Mesenchymal stem cell (in vitro differentiated cells and primary cell): ENCODE results near the gene DCDC2.
"Not testable (repeated sequence)": the region's sequence is repeated elsewhere in the genome, so short reads cannot be mapped to it uniquely, and the experiment has no call there.

Experiments used
- DNase-seq: peaks from one replicate; pipeline ENCODE4 v3.0.0-alpha.2; 2013
- H2AFZ ChIP-seq: one replicate; pipeline ENCODE4 v1.6.1; 2013; ENCODE audit warnings: low read depth, mild to moderate bottlenecking, control low read depth, inconsistent platforms, low read length, moderate library complexity
- H2AK5ac ChIP-seq: 2 replicates; pipeline ENCODE4 v1.6.1; 2013; ENCODE audit warnings: low read length, moderate library complexity, mild to moderate bottlenecking, inconsistent platforms; ENCODE audit not compliant: severe bottlenecking
- H2BK120ac ChIP-seq: one replicate; pipeline ENCODE4 v1.6.1; 2013; ENCODE audit warnings: low read depth, mild to moderate bottlenecking, inconsistent platforms, low read length, moderate library complexity
- H2BK12ac ChIP-seq, 2 experiments: one replicate each; pipeline ENCODE4 v1.6.1; 2013; ENCODE audit warnings: inconsistent platforms in 2 of 2, low read length in 2 of 2, mild to moderate bottlenecking in 2 of 2, moderate library complexity in 2 of 2, control low read depth in 1 of 2
- H2BK15ac ChIP-seq: one replicate; pipeline ENCODE4 v1.6.1; 2013; ENCODE audit warnings: mild to moderate bottlenecking, low read depth, inconsistent platforms; ENCODE audit not compliant: poor library complexity, severe bottlenecking
- H2BK5ac ChIP-seq: 2 replicates; pipeline ENCODE4 v1.6.1; 2013; ENCODE audit warnings: low read depth, mild to moderate bottlenecking, low read length, control low read depth, inconsistent platforms; ENCODE audit not compliant: poor library complexity, severe bottlenecking
- H3K14ac ChIP-seq, 2 experiments: one replicate each; pipeline ENCODE4 v1.6.1; 2013; ENCODE audit warnings: inconsistent platforms in 2 of 2, low read length in 2 of 2, control low read depth in 1 of 2, mild to moderate bottlenecking in 1 of 2, moderate library complexity in 1 of 2
- H3K18ac ChIP-seq, 2 experiments: one replicate each; pipeline ENCODE4 v1.6.1; 2013; ENCODE audit warnings: inconsistent platforms in 2 of 2, low read length in 2 of 2, control low read depth in 1 of 2, low read depth in 1 of 2, mild to moderate bottlenecking in 1 of 2
- H3K23ac ChIP-seq, 2 experiments: one replicate each; pipeline ENCODE4 v1.6.1; 2013; ENCODE audit warnings: inconsistent platforms in 2 of 2, low read length in 2 of 2, mild to moderate bottlenecking in 2 of 2, moderate library complexity in 2 of 2, control low read depth in 1 of 2
- H3K27ac ChIP-seq: 2 replicates; pipeline ENCODE4 v1.5.1; 2013; ENCODE audit warnings: mild to moderate bottlenecking, moderate library complexity, low read length, control low read depth, inconsistent platforms; ENCODE audit not compliant: poor library complexity, severe bottlenecking
- H3K27me3 ChIP-seq, 2 experiments: 2 replicates each; pipeline versions ENCODE4 v1.6.1 to v1.7.0; 2013; ENCODE audit warnings: low read length in 2 of 2, mild to moderate bottlenecking in 2 of 2, moderate library complexity in 2 of 2, control low read depth in 1 of 2, inconsistent platforms in 1 of 2; ENCODE audit not compliant: control insufficient read depth in 1 of 2, insufficient read depth in 1 of 2
- H3K36me3 ChIP-seq, 2 experiments: 2 replicates each; pipeline versions ENCODE4 v1.6.1 to v1.7.0; 2013; ENCODE audit warnings: low read length in 2 of 2, control low read depth in 1 of 2, inconsistent platforms in 1 of 2, low read depth in 1 of 2, mild to moderate bottlenecking in 1 of 2; ENCODE audit not compliant: insufficient read depth in 2 of 2, control insufficient read depth in 1 of 2
- H3K4ac ChIP-seq, 2 experiments: one replicate each; pipeline ENCODE4 v1.6.1; 2013; ENCODE audit warnings: inconsistent platforms in 2 of 2, low read length in 2 of 2, mild to moderate bottlenecking in 2 of 2, moderate library complexity in 2 of 2, control low read depth in 1 of 2, low read depth in 1 of 2
- H3K4me1 ChIP-seq: 2 replicates; pipeline ENCODE4 v1.6.1; 2013; ENCODE audit warnings: low read depth, low read length, control low read depth; ENCODE audit not compliant: control insufficient read depth, insufficient read depth
- H3K4me2 ChIP-seq: 2 replicates; pipeline ENCODE4 v1.6.1; 2013; ENCODE audit warnings: low read length, mild to moderate bottlenecking, inconsistent platforms; ENCODE audit not compliant: poor library complexity, severe bottlenecking
- H3K4me3 ChIP-seq, 2 experiments: 2 replicates each; pipeline versions ENCODE4 v1.5.1 to v1.7.0; 2013; ENCODE audit warnings: low read length in 2 of 2, mild to moderate bottlenecking in 2 of 2, control low read depth in 1 of 2, low read depth in 1 of 2; ENCODE audit not compliant: insufficient read depth in 1 of 2
- H3K79me1 ChIP-seq: replicated peaks from 2 replicates; pipeline ENCODE4 v1.6.1; 2013; ENCODE audit warnings: mild to moderate bottlenecking, control low read depth, low read length, inconsistent platforms; ENCODE audit not compliant: poor library complexity, severe bottlenecking
- H3K9ac ChIP-seq: 2 replicates; pipeline ENCODE4 v1.7.0; 2013; ENCODE audit warnings: mild to moderate bottlenecking, low read length, moderate library complexity
- H3K9me3 ChIP-seq: 2 replicates; pipeline ENCODE4 v1.7.0; 2013; ENCODE audit warnings: mild to moderate bottlenecking, low read length; ENCODE audit not compliant: control insufficient read depth
- H4K8ac ChIP-seq: one replicate; pipeline ENCODE4 v1.6.1; 2013; ENCODE audit warnings: inconsistent platforms, mild to moderate bottlenecking, low read length, moderate library complexity
- H4K91ac ChIP-seq: one replicate; pipeline ENCODE4 v1.6.1; 2013; ENCODE audit warnings: mild to moderate bottlenecking, low read length, inconsistent platforms
- WGBS: methylation state at CpG from one replicate; pipeline ENCODE4 v1.1.7; 2013; ENCODE audit warnings: mixed read lengths; 5-methylcytosine and 5-hydroxymethylcytosine counted together

Gene DCDC2

GRCh38 chr6:24384369-24385130, 26.7 kb upstream of the DCDC2 start:
- H3K23ac ChIP-seq, H2AFZ ChIP-seq, DNase-seq, H2BK12ac ChIP-seq, H2BK15ac ChIP-seq, H3K9ac ChIP-seq, H4K91ac ChIP-seq, H3K14ac ChIP-seq, H3K4me2 ChIP-seq, H3K4me1 ChIP-seq, H3K18ac ChIP-seq, H3K4ac ChIP-seq, H2BK120ac ChIP-seq, H3K27me3 ChIP-seq, H3K79me1 ChIP-seq, H3K4me3 ChIP-seq, H3K36me3 ChIP-seq, H3K9me3 ChIP-seq, H4K8ac ChIP-seq: not testable (repeated sequence)
- Histone ChIP-seq H2AK5ac (peak overlapping the region; percentile 53), H3K27ac (peak overlapping the region; percentile 57), H2BK5ac (peak overlapping the region; percentile 96)
- WGBS = 92% methylated on average over 5 of the region's 5 CpGs

- not testable (repeated sequence) for H3K36me3 ChIP-seq, H3K4me2 ChIP-seq, H4K91ac ChIP-seq, H4K8ac ChIP-seq, H2BK12ac ChIP-seq, H3K79me1 ChIP-seq, H3K4me3 ChIP-seq, DNase-seq, H3K9ac ChIP-seq, H2BK15ac ChIP-seq, H3K9me3 ChIP-seq, H3K23ac ChIP-seq, H3K14ac ChIP-seq, H2BK120ac ChIP-seq, H3K4ac ChIP-seq, H2AFZ ChIP-seq, H3K27me3 ChIP-seq, H3K18ac ChIP-seq, H2AK5ac ChIP-seq, H3K4me1 ChIP-seq
- peak overlapping the region; percentile 96 for H2BK5ac ChIP-seq
- H3K27ac ChIP-seq = peak overlapping the region; percentile 93
- WGBS = 93% methylated on average over 7 of the region's 9 CpGs
These were observed 25.1 kb upstream of the DCDC2 start for GRCh38 chr6:24382891-24383494.

- Histone ChIP-seq H2BK120ac (no peak overlapping the region), H3K9ac (no peak overlapping the region), H3K36me3 (no peaks in the 10 kb centered on the region), H4K8ac (no peak overlapping the region), H2AFZ (no peak overlapping the region), H3K14ac (no peak overlapping the region), H2BK5ac (no peak overlapping the region), H4K91ac (no peak overlapping the region), H3K27ac (peak overlapping the region; percentile 93), H3K79me1 (peaks cover 3% of the 10 kb centered on the region), H2BK12ac (no peak overlapping the region), H3K9me3 (no peaks in the 10 kb centered on the region), H3K4ac (no peak overlapping the region), H3K27me3 (no peaks in the 10 kb centered on the region), H3K23ac (no peak overlapping the region), H2BK15ac (no peak overlapping the region), H3K4me1 (peaks cover 5% of the 10 kb centered on the region), H3K18ac (no peak overlapping the region), H3K4me2 (no peak overlapping the region), H3K4me3 (no peak overlapping the region), H2AK5ac (no peak overlapping the region)
- no CpG with 5 or more reads among the region's 1 CpG for WGBS
- no peak for DNase-seq
These were observed 24.3 kb upstream of the DCDC2 start for GRCh38 chr6:24382220-24382540.

- Histone ChIP-seq H2AFZ (no peak overlapping the region), H2BK5ac (peak overlapping the region; percentile 69), H3K36me3 (no peaks in the 10 kb centered on the region), H3K14ac (no peak overlapping the region), H2BK12ac (no peak overlapping the region), H2BK15ac (no peak overlapping the region), H4K91ac (no peak overlapping the region), H3K4me1 (peaks cover 5% of the 10 kb centered on the region), H3K9ac (no peak overlapping the region), H3K23ac (no peak overlapping the region), H3K4me2 (no peak overlapping the region), H3K27me3 (no peaks in the 10 kb centered on the region), H3K4ac (no peak overlapping the region), H2AK5ac (peak overlapping the region; percentile 66), H2BK120ac (no peak overlapping the region), H3K18ac (no peak overlapping the region), H4K8ac (no peak overlapping the region), H3K27ac (peak overlapping the region; percentile 93), H3K4me3 (no peak overlapping the region), H3K9me3 (no peaks in the 10 kb centered on the region), H3K79me1 (peaks cover 3% of the 10 kb centered on the region)
- 88% methylated on average over 3 of the region's 4 CpGs for WGBS
- DNase-seq = no peak
These were observed 23.8 kb upstream of the DCDC2 start for GRCh38 chr6:24381476-24382219.
